CD4-positive, CD25-positive, alpha-beta regulatory T cell (primary cell): ENCODE results near the gene MFAP1. TPM values are rescaled to one million over a fixed set of nuclear protein-coding genes. Genes with fewer than 3 reads are reported as not detected.
"Not testable (repeated sequence)": the region's sequence is repeated elsewhere in the genome, so short reads cannot be mapped to it uniquely, and the experiment has no call there.

Experiments
- ATAC-seq, 2 donors: fragments of 150-1000 bp; cut with Tn5 transposase; one replicate each; pipeline ENCODE4 v1.10.0; 2021; ENCODE audit warnings: low read depth in 2 of 2, moderate number of reproducible peaks in 2 of 2, moderate library complexity in 1 of 2
- DNase-seq, 3 donors: peaks; one replicate each; pipeline versions ENCODE4 v3.0.0 to v3.0.0-alpha.2; 2012 to 2022; ENCODE audit warnings: mixed read lengths in 1 of 3
- H3K27ac ChIP-seq: one replicate; pipeline ENCODE4 v1.7.0; 2013; ENCODE audit warnings: mild to moderate bottlenecking, low read length; ENCODE audit not compliant: insufficient read depth, poor library complexity, severe bottlenecking
- H3K27me3 ChIP-seq: one replicate; pipeline ENCODE4 v1.7.0; 2013; ENCODE audit warnings: low read length; ENCODE audit not compliant: control insufficient read depth, insufficient read depth
- H3K36me3 ChIP-seq: one replicate; pipeline ENCODE4 v1.7.0; 2013; ENCODE audit warnings: mild to moderate bottlenecking, low read length, moderate library complexity; ENCODE audit not compliant: control insufficient read depth, insufficient read depth
- H3K4me1 ChIP-seq: 2 replicates; pipeline ENCODE4 v1.7.0; 2013; ENCODE audit warnings: mild to moderate bottlenecking, low read length; ENCODE audit not compliant: insufficient read depth, control insufficient read depth, poor library complexity, severe bottlenecking
- H3K4me3 ChIP-seq: one replicate; pipeline ENCODE4 v1.7.0; 2013; ENCODE audit warnings: low read depth, mild to moderate bottlenecking, low read length, moderate library complexity
- H3K9me3 ChIP-seq, 2 experiments: 1 replicate in 1 of 2; 2 replicates in 1 of 2; pipeline ENCODE4 v1.7.0; 2013; ENCODE audit warnings: low read length in 2 of 2, mild to moderate bottlenecking in 1 of 2, moderate library complexity in 1 of 2; ENCODE audit not compliant: control insufficient read depth in 2 of 2
- H3K27ac Mint-ChIP-seq, 3 donors: one replicate each; pipeline ENCODE4 v1.8.0; 2020 to 2022; ENCODE audit warnings: mild to moderate bottlenecking in 3 of 3, mixed read lengths in 3 of 3, moderate library complexity in 2 of 3
- H3K27me3 Mint-ChIP-seq: one replicate; pipeline ENCODE4 v1.8.0; 2022; ENCODE audit warnings: mild to moderate bottlenecking, mixed read lengths
- H3K36me3 Mint-ChIP-seq: one replicate; pipeline ENCODE4 v1.8.0; 2020; ENCODE audit warnings: mixed read lengths
- H3K4me1 Mint-ChIP-seq, 4 donors: one replicate each; pipeline ENCODE4 v1.8.0; 2020 to 2022; ENCODE audit warnings: mixed read lengths in 4 of 4, mild to moderate bottlenecking in 1 of 4
- H3K4me3 Mint-ChIP-seq, 4 donors: one replicate each; pipeline ENCODE4 v1.8.0; 2020 to 2022; ENCODE audit warnings: mild to moderate bottlenecking in 4 of 4, mixed read lengths in 4 of 4, moderate library complexity in 3 of 4
- H3K9me3 Mint-ChIP-seq, 7 donors: one replicate each; pipeline ENCODE4 v1.8.0; 2020 to 2022; ENCODE audit warnings: mixed read lengths in 7 of 7, mild to moderate bottlenecking in 3 of 7, moderate library complexity in 2 of 7
- polyA plus RNA-seq, 4 donors: library from polyadenylated mRNA; unstranded; fragments of 300-500 nt; fragmentation: Illumina TruSeq; gene quantifications; one replicate each; pipeline ENCODE4 v1.2.3, GENCODE V29; 2021
- total RNA-seq: library from RNA; stranded (reverse); gene quantifications from one replicate; pipeline ENCODE4 v1.2.3, GENCODE V29; 2022

MFAP1 gene
- total and polyA plus RNA-seq, 5 donors from 2014 or later: 12.7 to 24.8 (median 17.1) TPM

DNA sequence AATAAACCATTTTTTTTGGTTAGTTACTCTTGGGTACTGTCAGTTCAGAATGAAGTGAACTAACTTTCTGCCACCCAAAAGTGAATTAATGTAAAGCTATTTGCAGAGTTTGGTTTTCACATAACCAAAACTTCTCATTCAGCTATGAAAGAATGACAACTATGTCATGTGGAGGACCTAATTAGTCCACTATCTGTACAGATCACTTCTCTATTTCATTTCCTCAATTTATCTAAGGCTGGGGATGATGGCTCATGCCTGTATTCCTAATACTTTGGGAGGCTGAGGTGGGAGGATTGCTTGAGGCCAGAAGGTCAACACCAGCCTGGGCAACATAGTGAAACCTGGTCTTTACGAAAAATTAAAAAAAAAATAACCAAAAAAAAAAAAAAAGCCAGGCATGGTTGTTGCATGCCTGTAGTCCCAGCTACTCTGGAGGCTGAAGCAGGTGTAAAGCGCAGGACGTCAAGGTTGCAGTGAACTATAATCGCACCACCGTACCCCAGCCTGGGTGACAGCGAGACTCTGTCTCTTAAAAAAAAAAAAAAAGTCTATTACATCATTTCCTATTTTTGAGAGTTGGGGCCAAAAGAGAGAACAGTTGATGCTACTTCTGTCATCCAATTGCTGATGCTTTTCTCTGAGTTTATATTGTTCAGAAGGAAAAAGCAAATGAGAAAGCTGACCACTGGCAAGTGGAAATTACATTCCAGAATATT is 15.4 kb downstream of the MFAP1 start:
- Histone ChIP-seq H3K27ac (no peak overlapping the region), H3K4me3 (no peak overlapping the region), H3K9me3 (no peaks in the 10 kb centered on the region), H3K36me3 (peaks cover 80% of the 10 kb centered on the region), H3K4me1 (no peaks in the 10 kb centered on the region), H3K27me3 (no peaks in the 10 kb centered on the region)
- H3K36me3 Mint-ChIP-seq: peaks cover 45% of the 10 kb centered on the region
- H3K4me3 Mint-ChIP-seq: peak overlapping the region in 1 of 4 donors; percentile 75
- ATAC-seq: no peak
- H3K4me1 Mint-ChIP-seq: peaks cover 0 to 6% (median 2%) of the 10 kb centered on the region in 4 donors
- no peaks in the 10 kb centered on the region for H3K27me3 Mint-ChIP-seq
- DNase-seq: no peak
- no peaks in the 10 kb centered on the region for H3K9me3 Mint-ChIP-seq
- H3K27ac Mint-ChIP-seq: no peak overlapping the region

DNA sequence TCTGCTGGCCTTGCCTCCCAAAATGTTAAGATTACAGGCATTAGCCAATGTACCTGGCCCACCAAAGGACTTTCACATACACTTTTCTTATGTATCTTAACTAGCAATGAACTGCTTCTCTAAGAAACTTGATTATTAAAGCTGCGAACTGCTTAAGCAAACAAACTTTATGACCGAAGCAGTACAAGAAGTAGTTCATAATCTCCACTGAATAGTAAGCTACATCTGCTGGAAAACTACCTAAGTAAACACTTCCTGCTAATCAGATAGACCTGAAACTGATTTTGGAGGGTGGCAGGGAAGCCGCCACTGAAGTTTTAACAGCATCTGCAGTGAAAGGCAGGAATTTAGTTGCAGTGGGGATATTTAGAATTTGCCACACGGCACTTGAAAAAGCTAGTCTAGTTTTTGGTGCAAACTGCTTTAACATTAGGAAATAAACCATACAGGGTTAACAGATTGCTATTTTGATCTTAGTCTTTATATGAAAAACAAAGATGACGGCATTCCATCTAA is 16.0 kb downstream of the MFAP1 start:
- no peaks in the 10 kb centered on the region for H3K27me3 Mint-ChIP-seq
- Histone ChIP-seq H3K4me1 (no peaks in the 10 kb centered on the region), H3K27ac (no peak overlapping the region), H3K9me3 (no peaks in the 10 kb centered on the region), H3K27me3 (no peaks in the 10 kb centered on the region), H3K4me3 (no peak overlapping the region), H3K36me3 (peaks cover 76% of the 10 kb centered on the region)
- H3K9me3 Mint-ChIP-seq: no peaks in the 10 kb centered on the region
- no peak overlapping the region for H3K27ac Mint-ChIP-seq
- H3K4me1 Mint-ChIP-seq: peaks cover 0 to 7% (median 4%) of the 10 kb centered on the region in 4 donors
- H3K36me3 Mint-ChIP-seq: peaks cover 45% of the 10 kb centered on the region
- DNase-seq (no peak), ATAC-seq (no peak)
- H3K4me3 Mint-ChIP-seq: no peak overlapping the region

DNA sequence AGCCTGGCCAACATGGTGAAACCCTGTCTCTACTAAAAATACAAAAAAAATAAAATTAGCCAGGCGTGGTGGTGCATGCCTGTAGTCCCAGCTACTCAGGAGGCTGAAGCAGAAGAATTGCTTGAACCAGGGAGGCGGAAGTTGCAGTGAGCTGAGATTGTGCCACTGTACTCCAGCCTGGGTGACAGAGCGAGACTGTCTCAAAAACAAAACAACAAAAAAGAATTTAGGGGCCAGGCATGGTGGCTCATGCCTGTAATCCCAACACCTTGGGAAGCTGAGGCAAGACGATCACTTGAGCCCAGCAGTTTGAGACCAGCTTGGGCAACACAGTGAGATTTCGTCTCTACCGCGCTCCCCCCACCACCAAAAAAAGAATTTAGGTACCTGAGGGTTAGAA is 21.8 kb downstream of the MFAP1 start:
- H3K4me1 ChIP-seq: peaks cover 19% of the 10 kb centered on the region
- H3K27me3 ChIP-seq, H3K27ac ChIP-seq, H3K4me3 ChIP-seq, H3K9me3 Mint-ChIP-seq, H3K27me3 Mint-ChIP-seq, H3K4me3 Mint-ChIP-seq, ATAC-seq, H3K9me3 ChIP-seq, DNase-seq: not testable (repeated sequence)
- H3K27ac Mint-ChIP-seq: peak overlapping the region in 1 of 3 donors; percentile 32
- peaks cover 33% of the 10 kb centered on the region for H3K36me3 Mint-ChIP-seq
- peaks cover 6 to 39% (median 25%) of the 10 kb centered on the region in 4 donors for H3K4me1 Mint-ChIP-seq
- peaks cover 49% of the 10 kb centered on the region for H3K36me3 ChIP-seq

- Histone ChIP-seq H3K4me1 (peaks cover 22% of the 10 kb centered on the region), H3K36me3 (peaks cover 47% of the 10 kb centered on the region), H3K4me3 (peak within 1 kb of the TSS; percentile 95), H3K27me3 (no peaks in the 10 kb centered on the region), H3K9me3 (no peaks in the 10 kb centered on the region), H3K27ac (peak within 1 kb of the TSS; percentile 89)
- Mint-ChIP-seq H3K27me3 (no peaks in the 10 kb centered on the region), H3K27ac (peak within 1 kb of the TSS; percentile 97 to 100 (median 99)), H3K4me3 (peak within 1 kb of the TSS; percentile 93 to 100 (median 100)), H3K9me3 (no peaks in the 10 kb centered on the region), H3K36me3 (peaks cover 22% of the 10 kb centered on the region), H3K4me1 (peaks cover 6 to 58% (median 35%) of the 10 kb centered on the region in 4 donors)
- DNase-seq (peak; percentile 87 to 96 (median 91)), ATAC-seq (peak; percentile 99)
Measured at GRCh38 chr15:43800286-43801141, 24.0 kb downstream of the MFAP1 start, which contains the start of gene HYPK. Gene HYPK, plus strand, starts transcription at chr15:43800599. Its CDS starts 24 bp downstream, at chr15:43800623.

DNA sequence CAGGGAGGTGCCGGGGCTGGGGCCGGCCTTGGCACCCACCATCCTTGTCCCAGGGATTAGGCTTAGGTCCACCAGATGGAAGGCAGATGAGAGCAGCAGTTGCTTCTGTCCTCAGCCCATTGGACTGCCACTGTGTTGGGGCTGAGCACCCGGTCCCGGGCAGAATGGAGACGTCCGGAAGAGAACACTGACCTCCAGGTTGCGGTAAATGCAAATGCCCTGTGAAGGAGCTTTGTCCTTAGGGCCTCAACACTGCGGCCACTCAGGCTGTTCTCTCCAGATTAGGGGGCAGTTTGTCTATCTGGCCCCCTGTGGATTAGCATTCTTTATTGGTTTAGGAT is 24.6 kb downstream of the MFAP1 start, which contains the start of gene SERINC4:
Gene SERINC4, minus strand, starts transcription at position 276 of the 341 bp plus-strand sequence. Its CDS starts 234 bp downstream, at position 42.
- Histone ChIP-seq H3K36me3 (peaks cover 48% of the 10 kb centered on the region), H3K9me3 (no peaks in the 10 kb centered on the region), H3K4me1 (peaks cover 28% of the 10 kb centered on the region), H3K4me3 (peak within 1 kb of the TSS; percentile 95), H3K27ac (peak within 1 kb of the TSS; percentile 89), H3K27me3 (no peaks in the 10 kb centered on the region)
- H3K27ac Mint-ChIP-seq: peak within 1 kb of the TSS; percentile 97 to 100 (median 99)
- H3K36me3 Mint-ChIP-seq: peaks cover 22% of the 10 kb centered on the region
- H3K4me3 Mint-ChIP-seq: peak within 1 kb of the TSS; percentile 93 to 100 (median 100)
- peaks cover 6 to 64% (median 40%) of the 10 kb centered on the region in 4 donors for H3K4me1 Mint-ChIP-seq
- ATAC-seq (no peak), DNase-seq (no peak)
- no peaks in the 10 kb centered on the region for H3K27me3 Mint-ChIP-seq
- H3K9me3 Mint-ChIP-seq: no peaks in the 10 kb centered on the region

GRCh38 chr15:43799209-43799944 is 25.1 kb downstream of the MFAP1 start:
- DNase-seq (no peak), ATAC-seq (no peak)
- no peak overlapping the region for H3K4me3 ChIP-seq
- Mint-ChIP-seq H3K4me1 (peaks cover 6 to 70% (median 44%) of the 10 kb centered on the region in 4 donors), H3K36me3 (peaks cover 27% of the 10 kb centered on the region), H3K27me3 (no peaks in the 10 kb centered on the region), H3K4me3 (peak overlapping the region; percentile 62 to 100 (median 87)), H3K27ac (peak overlapping the region; percentile 56 to 100 (median 99)), H3K9me3 (no peaks in the 10 kb centered on the region)
- no peaks in the 10 kb centered on the region for H3K27me3 ChIP-seq
- H3K36me3 ChIP-seq: peaks cover 47% of the 10 kb centered on the region
- peaks cover 33% of the 10 kb centered on the region for H3K4me1 ChIP-seq
- H3K9me3 ChIP-seq: no peaks in the 10 kb centered on the region
- peak overlapping the region; percentile 89 for H3K27ac ChIP-seq

GRCh38 chr15:43796566-43796965 is 27.9 kb downstream of the MFAP1 start:
- Histone ChIP-seq H3K27me3 (no peaks in the 10 kb centered on the region), H3K27ac (no peak overlapping the region), H3K4me3 (no peak overlapping the region), H3K36me3 (peaks cover 53% of the 10 kb centered on the region), H3K9me3 (no peaks in the 10 kb centered on the region), H3K4me1 (peaks cover 52% of the 10 kb centered on the region)
- no peaks in the 10 kb centered on the region for H3K9me3 Mint-ChIP-seq
- peak overlapping the region in 2 of 3 donors; percentile 68 to 93 for H3K27ac Mint-ChIP-seq
- DNase-seq (no peak), ATAC-seq (no peak)
- no peaks in the 10 kb centered on the region for H3K27me3 Mint-ChIP-seq
- peak overlapping the region in 1 of 4 donors; percentile 100 for H3K4me3 Mint-ChIP-seq
- peaks cover 38% of the 10 kb centered on the region for H3K36me3 Mint-ChIP-seq
- H3K4me1 Mint-ChIP-seq: peaks cover 6 to 91% (median 53%) of the 10 kb centered on the region in 4 donors
